ENCODE data around the gene AGBL1. TPM values are rescaled to one million over a fixed set of nuclear protein-coding genes. Genes with fewer than 3 reads are reported as not detected.

The AGBL1 gene
- total and polyA plus RNA-seq, 2 experiments from 2014 or later, result 0.03 TPM; not detected in 1

DNA sequence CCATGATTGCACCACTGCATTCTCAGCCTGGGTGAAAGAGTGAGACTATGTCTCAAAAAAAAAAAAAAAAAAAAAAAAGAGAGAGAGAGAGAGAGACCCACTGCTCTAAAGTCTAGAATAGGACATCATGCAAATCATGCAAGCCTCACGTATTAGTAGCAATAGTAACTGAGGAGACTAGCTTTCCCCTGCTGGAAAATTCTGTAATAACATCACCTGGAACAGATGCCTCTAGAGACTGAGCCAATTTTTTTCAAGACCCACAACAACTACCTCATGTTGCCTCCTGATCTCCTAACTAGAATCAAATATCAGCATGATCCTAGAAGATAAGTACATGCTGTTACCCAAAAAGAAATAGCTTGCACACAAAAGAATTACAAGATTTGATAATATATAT lies 461.9 kb downstream of the AGBL1 start:
- no peak overlapping the region for H3K4me2 ChIP-seq
- no peaks in the 10 kb centered on the region for H3K79me2 ChIP-seq (replicated peaks; ENCODE audit: insufficient read depth)

DNA sequence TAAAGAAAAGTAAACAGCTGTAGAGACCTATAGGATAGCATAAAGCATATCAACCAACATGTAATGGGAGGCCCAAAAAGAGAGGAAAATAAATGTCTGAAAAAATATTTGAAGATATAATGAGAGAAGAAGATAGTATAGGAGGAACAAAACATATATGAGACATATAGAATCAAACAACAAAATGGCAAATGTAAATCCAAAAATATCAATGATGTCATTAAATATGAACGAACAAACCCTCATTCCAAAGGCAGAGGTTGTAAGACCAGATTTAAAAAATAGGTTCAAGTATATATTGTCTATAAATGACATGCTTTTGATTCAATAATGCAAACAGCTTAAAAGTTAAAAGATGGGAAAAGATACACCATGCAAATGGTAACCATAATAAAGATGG lies 470.4 kb downstream of the AGBL1 start:
- Histone ChIP-seq H3K27me3 (ENCODE audit: insufficient read depth) (no peaks in the 10 kb centered on the region), H3K4me2 (no peak overlapping the region), H3K9me2 (ENCODE audit: insufficient read depth) (peaks cover 3% of the 10 kb centered on the region), H3K4me1 (ENCODE audit: insufficient read depth) (no peaks in the 10 kb centered on the region), H4K20me1 (replicated peaks; ENCODE audit: insufficient read depth) (no peaks in the 10 kb centered on the region), H3K27ac (ENCODE audit: low read depth) (no peak overlapping the region), H3K79me2 (replicated peaks; ENCODE audit: insufficient read depth) (no peaks in the 10 kb centered on the region), H3K4me3 (no peak overlapping the region), H3F3A (replicated peaks; ENCODE audit: low read depth) (no peaks in the 10 kb centered on the region), H2AFZ (no peak overlapping the region), H3K36me3 (ENCODE audit: insufficient read depth) (no peaks in the 10 kb centered on the region)
- Mint-ChIP-seq H3K27me3 (ENCODE audit: insufficient read depth, low read depth, poor library complexity) (peaks cover 2% of the 10 kb centered on the region), H3K4me3 (no peak overlapping the region), H3K27ac (no peak overlapping the region), H3K9me3 (no peaks in the 10 kb centered on the region; the same call in 2 of the 3 replicates), H3K36me3 (ENCODE audit: low read depth) (no peaks in the 10 kb centered on the region), H3K4me1 (no peaks in the 10 kb centered on the region)
- ATAC-seq (no peak), DNase-seq (ENCODE audit: low spot score) (no peak)
- TF ChIP-seq CREB1 (CRISPR knock-in tag; IDR thresholded peaks at IDR 0.05; ENCODE audit: low read depth) (no peak), JUNB (IDR thresholded peaks at IDR 0.05; ENCODE audit: unreplicated experiment) (no peak), ZNF114 (CRISPR knock-in tag; IDR thresholded peaks at IDR 0.05) (no peak), POLR2AphosphoS5 (IDR thresholded peaks at IDR 0.05; ENCODE audit: low read depth) (no peak), STAT1 (IDR thresholded peaks at IDR 0.05; ENCODE audit: unreplicated experiment) (no peak), EZH2phosphoT487 (IDR thresholded peaks at IDR 0.05; ENCODE audit: unreplicated experiment) (no peak)
- TF ChIP-seq, protein P1, sequence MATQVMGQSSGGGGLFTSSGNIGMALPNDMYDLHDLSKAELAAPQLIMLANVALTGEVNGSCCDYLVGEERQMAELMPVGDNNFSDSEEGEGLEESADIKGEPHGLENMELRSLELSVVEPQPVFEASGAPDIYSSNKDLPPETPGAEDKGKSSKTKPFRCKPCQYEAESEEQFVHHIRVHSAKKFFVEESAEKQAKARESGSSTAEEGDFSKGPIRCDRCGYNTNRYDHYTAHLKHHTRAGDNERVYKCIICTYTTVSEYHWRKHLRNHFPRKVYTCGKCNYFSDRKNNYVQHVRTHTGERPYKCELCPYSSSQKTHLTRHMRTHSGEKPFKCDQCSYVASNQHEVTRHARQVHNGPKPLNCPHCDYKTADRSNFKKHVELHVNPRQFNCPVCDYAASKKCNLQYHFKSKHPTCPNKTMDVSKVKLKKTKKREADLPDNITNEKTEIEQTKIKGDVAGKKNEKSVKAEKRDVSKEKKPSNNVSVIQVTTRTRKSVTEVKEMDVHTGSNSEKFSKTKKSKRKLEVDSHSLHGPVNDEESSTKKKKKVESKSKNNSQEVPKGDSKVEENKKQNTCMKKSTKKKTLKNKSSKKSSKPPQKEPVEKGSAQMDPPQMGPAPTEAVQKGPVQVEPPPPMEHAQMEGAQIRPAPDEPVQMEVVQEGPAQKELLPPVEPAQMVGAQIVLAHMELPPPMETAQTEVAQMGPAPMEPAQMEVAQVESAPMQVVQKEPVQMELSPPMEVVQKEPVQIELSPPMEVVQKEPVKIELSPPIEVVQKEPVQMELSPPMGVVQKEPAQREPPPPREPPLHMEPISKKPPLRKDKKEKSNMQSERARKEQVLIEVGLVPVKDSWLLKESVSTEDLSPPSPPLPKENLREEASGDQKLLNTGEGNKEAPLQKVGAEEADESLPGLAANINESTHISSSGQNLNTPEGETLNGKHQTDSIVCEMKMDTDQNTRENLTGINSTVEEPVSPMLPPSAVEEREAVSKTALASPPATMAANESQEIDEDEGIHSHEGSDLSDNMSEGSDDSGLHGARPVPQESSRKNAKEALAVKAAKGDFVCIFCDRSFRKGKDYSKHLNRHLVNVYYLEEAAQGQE (IDR thresholded peaks at IDR 0.05; ENCODE audit: unreplicated experiment), result no peak
- TF ChIP-seq, protein P2, sequence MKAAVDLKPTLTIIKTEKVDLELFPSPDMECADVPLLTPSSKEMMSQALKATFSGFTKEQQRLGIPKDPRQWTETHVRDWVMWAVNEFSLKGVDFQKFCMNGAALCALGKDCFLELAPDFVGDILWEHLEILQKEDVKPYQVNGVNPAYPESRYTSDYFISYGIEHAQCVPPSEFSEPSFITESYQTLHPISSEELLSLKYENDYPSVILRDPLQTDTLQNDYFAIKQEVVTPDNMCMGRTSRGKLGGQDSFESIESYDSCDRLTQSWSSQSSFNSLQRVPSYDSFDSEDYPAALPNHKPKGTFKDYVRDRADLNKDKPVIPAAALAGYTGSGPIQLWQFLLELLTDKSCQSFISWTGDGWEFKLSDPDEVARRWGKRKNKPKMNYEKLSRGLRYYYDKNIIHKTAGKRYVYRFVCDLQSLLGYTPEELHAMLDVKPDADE (IDR thresholded peaks at IDR 0.05), result no peak
- TF ChIP-seq, protein P3, sequence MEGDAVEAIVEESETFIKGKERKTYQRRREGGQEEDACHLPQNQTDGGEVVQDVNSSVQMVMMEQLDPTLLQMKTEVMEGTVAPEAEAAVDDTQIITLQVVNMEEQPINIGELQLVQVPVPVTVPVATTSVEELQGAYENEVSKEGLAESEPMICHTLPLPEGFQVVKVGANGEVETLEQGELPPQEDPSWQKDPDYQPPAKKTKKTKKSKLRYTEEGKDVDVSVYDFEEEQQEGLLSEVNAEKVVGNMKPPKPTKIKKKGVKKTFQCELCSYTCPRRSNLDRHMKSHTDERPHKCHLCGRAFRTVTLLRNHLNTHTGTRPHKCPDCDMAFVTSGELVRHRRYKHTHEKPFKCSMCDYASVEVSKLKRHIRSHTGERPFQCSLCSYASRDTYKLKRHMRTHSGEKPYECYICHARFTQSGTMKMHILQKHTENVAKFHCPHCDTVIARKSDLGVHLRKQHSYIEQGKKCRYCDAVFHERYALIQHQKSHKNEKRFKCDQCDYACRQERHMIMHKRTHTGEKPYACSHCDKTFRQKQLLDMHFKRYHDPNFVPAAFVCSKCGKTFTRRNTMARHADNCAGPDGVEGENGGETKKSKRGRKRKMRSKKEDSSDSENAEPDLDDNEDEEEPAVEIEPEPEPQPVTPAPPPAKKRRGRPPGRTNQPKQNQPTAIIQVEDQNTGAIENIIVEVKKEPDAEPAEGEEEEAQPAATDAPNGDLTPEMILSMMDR (conservative IDR thresholded peaks at IDR 0.05; ENCODE audit: low read depth in 2 of 2), result no peak

More for the DNA sequence above, 461.9 kb downstream of the AGBL1 start:
- H3F3A ChIP-seq (replicated peaks; ENCODE audit: low read depth), result no peaks in the 10 kb centered on the region
- H3K4me3 ChIP-seq, result no peak overlapping the region
- H2AFZ ChIP-seq, result no peak overlapping the region
- no peaks in the 10 kb centered on the region for H3K4me1 Mint-ChIP-seq
- H3K27ac ChIP-seq (ENCODE audit: low read depth), result no peak overlapping the region
- peaks cover 18% of the 10 kb centered on the region for H3K9me2 ChIP-seq (ENCODE audit: insufficient read depth)
- H3K4me1 ChIP-seq (ENCODE audit: insufficient read depth), result no peaks in the 10 kb centered on the region
- H4K20me1 ChIP-seq (replicated peaks; ENCODE audit: insufficient read depth), result no peaks in the 10 kb centered on the region
- no peak overlapping the region for H3K27ac Mint-ChIP-seq
- peaks cover 2% of the 10 kb centered on the region for H3K27me3 Mint-ChIP-seq (ENCODE audit: insufficient read depth, low read depth, poor library complexity)
- DNase-seq (ENCODE audit: low spot score) (peak; percentile 25), ATAC-seq (no peak; the same call in 2 of the 3 replicates)
- TF ChIP-seq JUNB (IDR thresholded peaks at IDR 0.05; ENCODE audit: unreplicated experiment), result no peak
- TF ChIP-seq, protein P3 (conservative IDR thresholded peaks at IDR 0.05; ENCODE audit: low read depth in 2 of 2), result 0 out of 4 replicates have a peak, but pooled peaks of 1 of the 2 experiments have one; percentile 11
- no peaks in the 10 kb centered on the region for H3K36me3 ChIP-seq (ENCODE audit: insufficient read depth)
- no peaks in the 10 kb centered on the region for H3K9me3 Mint-ChIP-seq
- no peaks in the 10 kb centered on the region for H3K36me3 Mint-ChIP-seq (ENCODE audit: low read depth)
- no peak overlapping the region for H3K4me3 Mint-ChIP-seq
- no peaks in the 10 kb centered on the region for H3K27me3 ChIP-seq (ENCODE audit: insufficient read depth)

All from GM23338 (cell line).